Measurements from ENCODE around the gene ARV1. TPM values are rescaled to one million over a fixed set of nuclear protein-coding genes. Genes with fewer than 3 reads are reported as not detected.

Gene ARV1
- total RNA-seq (2016; rRNA removed; fragmentation: Illumina TruSeq; extraction: Trizol) (8.9 and 15.2 TPM in 2 replicates), polyA plus RNA-seq (2011; rRNA removed) (11.7 and 13.0 TPM in 2 replicates), polyA minus RNA-seq (2011; rRNA and poly(A)+ RNA removed; ENCODE audit: low replicate concordance) (1.4 and 8.7 TPM in 2 replicates), Bru-seq, nascent RNA (percentile 54 among the genes with signal in this experiment), BruChase-seq, experiment 1, labeled RNA remaining after a 6-hour chase (percentile 49 among the genes with signal in this experiment), BruChase-seq, experiment 2, labeled RNA remaining after a 2-hour chase (percentile 45 among the genes with signal in this experiment)
- total RNA-seq (2016; cell fraction: cytosol; rRNA removed; fragmentation: Illumina TruSeq; extraction: Trizol; ENCODE audit: low read depth), result 5.6 and 7.1 TPM in 2 replicates
- 11.8 and 14.9 TPM in 2 replicates for total RNA-seq (2016; cell fraction: insoluble cytoplasmic fraction; rRNA removed; fragmentation: Illumina TruSeq; extraction: Trizol)
- 8.0 and 10.1 TPM in 2 replicates for total RNA-seq (2016; cell fraction: membrane; rRNA removed; fragmentation: Illumina TruSeq; extraction: Trizol)
- total RNA-seq (2016; cell fraction: nucleus; rRNA removed; fragmentation: Illumina TruSeq; extraction: Trizol), result 11.2 and 15.6 TPM in 2 replicates
- polyA plus RNA-seq (2011; cell fraction: cytosol; rRNA removed), result 6.0 and 9.4 TPM in 2 replicates
- polyA plus RNA-seq (2011; cell fraction: nucleus; rRNA removed), result 2.8 and 4.7 TPM in 2 replicates
- 8.5 and 11.7 TPM in 2 replicates for polyA plus RNA-seq (2012)
- 5.4 and 5.6 TPM in 2 replicates for polyA plus RNA-seq (2016; cell fraction: cytosol; fragmentation: Illumina TruSeq; extraction: Trizol; ENCODE audit: low read depth)
- 13.8 and 15.6 TPM in 2 replicates for polyA plus RNA-seq (2016; cell fraction: insoluble cytoplasmic fraction; fragmentation: Illumina TruSeq; extraction: Trizol; ENCODE audit: low read depth)
- 7.2 and 7.5 TPM in 2 replicates for polyA plus RNA-seq (2016; cell fraction: membrane; fragmentation: Illumina TruSeq; extraction: Trizol; ENCODE audit: low read depth)
- polyA plus RNA-seq (2016; cell fraction: nucleus; fragmentation: Illumina TruSeq; extraction: Trizol; ENCODE audit: insufficient read depth, low read depth), result 26.0 and 27.4 TPM in 2 replicates
- polyA minus RNA-seq (2011; cell fraction: cytosol; rRNA and poly(A)+ RNA removed), result 3.4 and 4.6 TPM in 2 replicates
- 4.0 and 5.0 TPM in 2 replicates for polyA minus RNA-seq (2011; cell fraction: nucleus; rRNA and poly(A)+ RNA removed)
- long read RNA-seq, experiment 1, transcript ARV1-201 (6 exons, 1,335 nt), result major isoform, 9 of 13 reads
- long read RNA-seq, experiment 1, partial matches to known transcripts, result 0 of 13 reads
- long read RNA-seq, experiment 1, other reads (novel, unspliced or antisense), result 3 of 13 reads
- long read RNA-seq, experiment 2, transcript ARV1-201 (6 exons, 1,335 nt), result major isoform, 9 of 12 reads
- long read RNA-seq, experiment 2, partial matches to known transcripts, result 2 of 12 reads
- long read RNA-seq, experiment 2, other reads (novel, unspliced or antisense), result 0 of 12 reads

GRCh38 chr1:230978491-230979388, at the start of gene ARV1, which contains the start of gene TTC13:
TSS of gene ARV1 (plus strand) at chr1:230979094. CDS start at chr1:230979106, 12 bp downstream.
TSS of gene TTC13 (minus strand) at chr1:230978861. CDS start at chr1:230978830, 31 bp downstream.
- peak; percentile 93 for FAIRE-seq
- Histone ChIP-seq H3K4me3 (replicated peaks in 1 of 3; ENCODE audit: insufficient read depth in 1 of 3, low read depth in 2 of 3, low read length in 3 of 3) (peak within 1 kb of the TSS; percentile 87 to 94 (median 89)), H3K4me1 (ENCODE audit: insufficient read depth, low read length) (peaks cover 21% of the 10 kb centered on the region), H3K27ac (ENCODE audit: extremely low read length, insufficient read depth, low read length) (peak within 1 kb of the TSS; percentile 64), H3K9me3 (ENCODE audit: low read length) (no peaks in the 10 kb centered on the region), H4K20me1 (ENCODE audit: insufficient read depth, low read length) (no peaks in the 10 kb centered on the region), H3K4me2 (ENCODE audit: low read depth, low read length) (peak within 1 kb of the TSS; percentile 81), H3K36me3 (replicated peaks in 1 of 2; ENCODE audit: control insufficient read depth in 1 of 2, insufficient read depth in 2 of 2, low read length in 2 of 2) (peaks cover 0 to 1% of the 10 kb centered on the region in 2 experiments; a peak in 1 of 5 replicates), H3K27me3 (ENCODE audit: control insufficient read depth in 1 of 2, insufficient read depth in 2 of 2, low read length in 2 of 2) (no peaks in the 10 kb centered on the region; a peak in 1 of 5 replicates), H3K79me2 (ENCODE audit: insufficient read depth, low read length) (peaks cover 9% of the 10 kb centered on the region), H3K9ac (ENCODE audit: insufficient read depth, low read depth, low read length) (peak within 1 kb of the TSS; percentile 77), H2AFZ (ENCODE audit: low read length) (peak within 1 kb of the TSS; percentile 67)
- CTCF ChIA-PET (ENCODE audit: low intra/inter-chr PET ratio, low total read pairs), result interaction anchor here (1.8 to 1.9 kb wide), 2 partner anchors 61 to 181 kb away, joined by 9 to 11 read pairs; no protein-coding TSS in a partner anchor
- WGBS (ENCODE audit: low lambda C conversion rate), result 1% methylated on average over 21 of the region's 79 CpGs
- BruUV-seq (replicated peaks), result no TSS peak
- intact Hi-C loops (cut with micrococcal nuclease; ENCODE audit: unreplicated experiment), result loop anchor here (1.0 to 10.0 kb wide), 6 partner anchors 61 to 336 kb away; partner anchors contain the start of genes AGT and COG2
- peak; percentile 98 for ATAC-seq
- DNase-seq (ENCODE audit: low spot score), result peak; percentile 98
- POLR2A ChIA-PET, result interaction anchor here (1.0 to 1.5 kb wide), 5 partner anchors 8 to 111 kb away, joined by 3 to 5 read pairs (median 4); partner anchors contain the start of gene C1orf198
- in situ Hi-C loops (cut with HindIII; ENCODE audit: extremely low pct_ligation_motif_present, low pct_unique_long_range_greater_than_20kb), result no loop called here
- TF ChIP-seq POLR2AphosphoS5 (IDR thresholded peaks at IDR 0.05; ENCODE audit: low read depth, low read length) (peak; percentile 69), ZBTB25 (CRISPR knock-in tag; IDR thresholded peaks at IDR 0.05) (peak; percentile 68), ZXDC (CRISPR knock-in tag; IDR thresholded peaks at IDR 0.05) (peak; percentile 81), HMGXB4 (CRISPR knock-in tag; IDR thresholded peaks at IDR 0.05; ENCODE audit: borderline replicate concordance in 1 of 2, low read depth in 1 of 2) (peak; percentile 91 to 92), ZNF737 (CRISPR knock-in tag; IDR thresholded peaks at IDR 0.05; ENCODE audit: borderline replicate concordance) (peak; percentile 82; the same call in 1 of the 2 replicates), TCF7L2 (IDR thresholded peaks at IDR 0.05; ENCODE audit: low read depth, low read length) (no peak), ETV5 (CRISPR knock-in tag; IDR thresholded peaks at IDR 0.05; ENCODE audit: borderline replicate concordance) (peak; percentile 90), NR2F2 (IDR thresholded peaks at IDR 0.05; ENCODE audit: borderline replicate concordance, low read depth) (no peak), ZNF30 (CRISPR knock-in tag; IDR thresholded peaks at IDR 0.05) (no peak), SOX5 (CRISPR knock-in tag; IDR thresholded peaks at IDR 0.05; ENCODE audit: borderline replicate concordance) (peak; percentile 43; the same call in 1 of the 2 replicates)

Data from HepG2 (cell line).